ENCODE measurements around the gene GFOD2. TPM values are rescaled to one million over a fixed set of nuclear protein-coding genes. Genes with fewer than 3 reads are reported as not detected.

Gene GFOD2
- total and polyA plus RNA-seq, 2 experiments from 2014 or later: 19.3 to 34.3 TPM

GRCh38 chr16:67632415-67633172 lies 86.5 kb downstream of the GFOD2 start:
- Histone ChIP-seq H3K4me3 (no peak overlapping the region), H3K9me2 (ENCODE audit: insufficient read depth) (no peaks in the 10 kb centered on the region), H3K27me3 (ENCODE audit: insufficient read depth) (no peaks in the 10 kb centered on the region), H3K27ac (ENCODE audit: low read depth) (no peak overlapping the region), H3K79me2 (replicated peaks; ENCODE audit: insufficient read depth) (peaks cover 7% of the 10 kb centered on the region; the same call in 1 of the 2 replicates), H3K4me1 (ENCODE audit: insufficient read depth) (no peaks in the 10 kb centered on the region), H4K20me1 (replicated peaks; ENCODE audit: insufficient read depth) (no peaks in the 10 kb centered on the region; the same call in 1 of the 2 replicates), H3K4me2 (no peak overlapping the region), H3K36me3 (ENCODE audit: insufficient read depth) (peaks cover 45% of the 10 kb centered on the region), H3F3A (replicated peaks; ENCODE audit: low read depth) (peaks cover 3% of the 10 kb centered on the region; the same call in 1 of the 2 replicates), H2AFZ (no peak overlapping the region)
- peaks cover 2% of the 10 kb centered on the region for H3K27me3 Mint-ChIP-seq (ENCODE audit: insufficient read depth, low read depth, poor library complexity)
- ATAC-seq: no peak
- H3K9me3 Mint-ChIP-seq: no peaks in the 10 kb centered on the region
- H3K4me1 Mint-ChIP-seq: no peaks in the 10 kb centered on the region
- no peak overlapping the region for H3K4me3 Mint-ChIP-seq
- TF ChIP-seq CREB1 (CRISPR knock-in tag; IDR thresholded peaks at IDR 0.05; ENCODE audit: low read depth) (no peak), EZH2 (IDR thresholded peaks at IDR 0.05; ENCODE audit: low read depth, unreplicated experiment) (no peak), NANOG (IDR thresholded peaks at IDR 0.05; ENCODE audit: borderline replicate concordance) (no peak), POLR2AphosphoS5 (IDR thresholded peaks at IDR 0.05; ENCODE audit: low read depth) (no peak), ETS1 (IDR thresholded peaks at IDR 0.05) (no peak), EZH2phosphoT487 (IDR thresholded peaks at IDR 0.05; ENCODE audit: unreplicated experiment) (no peak), JUNB (IDR thresholded peaks at IDR 0.05; ENCODE audit: unreplicated experiment) (no peak), STAT1 (IDR thresholded peaks at IDR 0.05; ENCODE audit: unreplicated experiment) (no peak), REST (IDR thresholded peaks at IDR 0.05; ENCODE audit: unreplicated experiment) (no peak), ZNF114 (CRISPR knock-in tag; IDR thresholded peaks at IDR 0.05) (no peak), ZNF462 (CRISPR knock-in tag; IDR thresholded peaks at IDR 0.05) (no peak), ZNF331 (CRISPR knock-in tag; IDR thresholded peaks at IDR 0.05; ENCODE audit: low read depth) (no peak)
- TF ChIP-seq, protein P1, sequence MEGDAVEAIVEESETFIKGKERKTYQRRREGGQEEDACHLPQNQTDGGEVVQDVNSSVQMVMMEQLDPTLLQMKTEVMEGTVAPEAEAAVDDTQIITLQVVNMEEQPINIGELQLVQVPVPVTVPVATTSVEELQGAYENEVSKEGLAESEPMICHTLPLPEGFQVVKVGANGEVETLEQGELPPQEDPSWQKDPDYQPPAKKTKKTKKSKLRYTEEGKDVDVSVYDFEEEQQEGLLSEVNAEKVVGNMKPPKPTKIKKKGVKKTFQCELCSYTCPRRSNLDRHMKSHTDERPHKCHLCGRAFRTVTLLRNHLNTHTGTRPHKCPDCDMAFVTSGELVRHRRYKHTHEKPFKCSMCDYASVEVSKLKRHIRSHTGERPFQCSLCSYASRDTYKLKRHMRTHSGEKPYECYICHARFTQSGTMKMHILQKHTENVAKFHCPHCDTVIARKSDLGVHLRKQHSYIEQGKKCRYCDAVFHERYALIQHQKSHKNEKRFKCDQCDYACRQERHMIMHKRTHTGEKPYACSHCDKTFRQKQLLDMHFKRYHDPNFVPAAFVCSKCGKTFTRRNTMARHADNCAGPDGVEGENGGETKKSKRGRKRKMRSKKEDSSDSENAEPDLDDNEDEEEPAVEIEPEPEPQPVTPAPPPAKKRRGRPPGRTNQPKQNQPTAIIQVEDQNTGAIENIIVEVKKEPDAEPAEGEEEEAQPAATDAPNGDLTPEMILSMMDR (conservative IDR thresholded peaks at IDR 0.05; ENCODE audit: low read depth in 2 of 2): no peak
- no peak overlapping the region for H3K27ac Mint-ChIP-seq
- peaks cover 73% of the 10 kb centered on the region for H3K36me3 Mint-ChIP-seq (ENCODE audit: low read depth)
- DNase-seq (ENCODE audit: low spot score): no peak

Measured in GM23338 (cell line).